NCI-H1048 (cell line): Measurements from ENCODE around the gene CXXC5.

ENCODE experiments used
- DNase-seq: peaks from one replicate; lab custom pipeline; 2025; lab: John Stamatoyannopoulos, UW

Gene CXXC5

GRCh38 chr5:139651853-139652787 is 4.0 kb downstream of the CXXC5 start:
- DNase-seq = no peak

DNA sequence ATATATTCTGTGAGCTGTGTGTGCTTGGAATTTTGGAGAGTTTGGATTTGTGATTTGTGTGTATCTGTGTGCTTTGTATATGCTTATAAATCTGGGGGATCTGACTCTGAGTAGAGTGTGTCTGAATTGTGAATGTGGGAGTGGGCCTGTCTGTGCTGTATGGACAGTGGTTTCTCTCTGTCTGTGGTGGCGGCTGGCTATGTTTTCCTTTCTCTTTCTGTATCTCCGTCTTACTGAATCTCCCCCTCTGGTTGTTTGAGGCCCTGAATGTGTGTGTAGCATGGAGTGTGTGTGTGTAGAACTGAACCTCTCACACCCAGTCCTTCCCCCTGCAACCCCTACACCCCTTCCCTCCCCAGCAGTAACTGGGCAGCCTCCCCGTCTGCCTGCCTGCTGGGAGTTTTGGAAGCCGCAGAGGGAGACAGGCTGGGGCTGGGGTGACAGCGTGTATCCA is 4.7 kb downstream of the CXXC5 start:
- DNase-seq = no peak

DNA sequence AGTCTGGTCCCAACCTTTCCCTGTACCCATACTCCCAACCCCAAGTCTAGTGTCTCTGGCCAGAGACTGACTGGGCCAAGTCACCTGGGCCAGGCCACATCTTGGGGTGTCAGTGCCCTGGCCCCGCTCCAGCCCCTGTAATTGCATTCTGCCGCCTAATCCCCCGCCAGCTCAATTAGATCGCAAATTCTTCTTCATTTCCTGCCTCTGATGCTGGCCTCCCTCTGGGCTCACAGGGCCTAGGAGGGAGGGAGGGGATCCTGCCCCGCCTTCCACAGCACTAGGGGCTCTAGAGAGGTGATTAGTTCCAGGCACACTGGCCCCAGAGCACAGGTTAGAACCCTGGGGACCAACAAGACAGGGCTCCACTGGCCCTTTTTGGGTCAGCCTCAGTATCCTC is 5.5 kb downstream of the CXXC5 start:
- DNase-seq = no peak

GRCh38 chr5:139654464-139654863 is 6.3 kb downstream of the CXXC5 start:
- DNase-seq = no peak

GRCh38 chr5:139654871-139655491 is 6.8 kb downstream of the CXXC5 start:
- no peak for DNase-seq

- no peak for DNase-seq
Observed at GRCh38 chr5:139655727-139656271, 7.7 kb downstream of the CXXC5 start.

GRCh38 chr5:139657363-139658321 is 9.5 kb downstream of the CXXC5 start:
- no peak for DNase-seq

GRCh38 chr5:139658501-139658927 is 10.4 kb downstream of the CXXC5 start:
- DNase-seq = no peak

DNA sequence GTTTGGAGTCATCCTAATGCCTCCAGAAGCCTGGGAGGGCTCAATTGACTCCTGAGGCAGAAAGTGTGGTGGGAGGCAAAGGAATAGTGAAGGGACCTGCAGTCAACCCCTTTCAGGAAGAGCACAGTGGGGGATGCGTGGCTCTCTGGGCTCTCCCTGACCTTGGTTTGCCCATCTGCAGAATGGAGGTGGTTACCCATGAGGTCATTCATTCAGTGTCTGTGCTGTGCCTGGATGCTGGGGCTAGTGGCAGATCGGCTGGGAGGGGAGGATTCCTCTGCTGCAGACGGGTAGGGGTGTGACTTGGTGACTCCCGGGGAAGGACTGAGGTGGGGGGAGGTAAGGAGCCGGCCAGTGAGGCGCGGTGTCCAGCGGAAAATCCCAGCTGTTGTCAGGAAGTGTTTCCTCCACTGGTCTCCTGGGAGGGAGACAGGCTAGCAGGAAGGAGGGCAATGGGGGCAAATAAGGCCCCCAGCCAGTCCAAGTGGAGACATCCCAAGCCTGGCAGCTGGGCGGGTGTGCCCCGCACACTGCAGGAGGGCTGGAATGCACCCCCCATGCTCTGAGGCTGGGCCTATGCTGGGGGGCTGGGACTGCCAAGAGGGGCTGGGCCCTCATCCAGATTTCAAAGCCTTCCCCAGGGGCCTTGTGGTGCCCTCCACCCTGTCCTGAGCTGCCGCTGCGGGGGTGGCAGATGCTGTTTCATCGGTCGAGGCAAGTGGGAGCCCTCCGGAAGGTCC is 10.9 kb downstream of the CXXC5 start:
- DNase-seq = no peak

GRCh38 chr5:139659695-139660101 is 11.5 kb downstream of the CXXC5 start:
- DNase-seq = no peak

GRCh38 chr5:139660105-139660922 is 12.2 kb downstream of the CXXC5 start:
- DNase-seq = no peak

DNA sequence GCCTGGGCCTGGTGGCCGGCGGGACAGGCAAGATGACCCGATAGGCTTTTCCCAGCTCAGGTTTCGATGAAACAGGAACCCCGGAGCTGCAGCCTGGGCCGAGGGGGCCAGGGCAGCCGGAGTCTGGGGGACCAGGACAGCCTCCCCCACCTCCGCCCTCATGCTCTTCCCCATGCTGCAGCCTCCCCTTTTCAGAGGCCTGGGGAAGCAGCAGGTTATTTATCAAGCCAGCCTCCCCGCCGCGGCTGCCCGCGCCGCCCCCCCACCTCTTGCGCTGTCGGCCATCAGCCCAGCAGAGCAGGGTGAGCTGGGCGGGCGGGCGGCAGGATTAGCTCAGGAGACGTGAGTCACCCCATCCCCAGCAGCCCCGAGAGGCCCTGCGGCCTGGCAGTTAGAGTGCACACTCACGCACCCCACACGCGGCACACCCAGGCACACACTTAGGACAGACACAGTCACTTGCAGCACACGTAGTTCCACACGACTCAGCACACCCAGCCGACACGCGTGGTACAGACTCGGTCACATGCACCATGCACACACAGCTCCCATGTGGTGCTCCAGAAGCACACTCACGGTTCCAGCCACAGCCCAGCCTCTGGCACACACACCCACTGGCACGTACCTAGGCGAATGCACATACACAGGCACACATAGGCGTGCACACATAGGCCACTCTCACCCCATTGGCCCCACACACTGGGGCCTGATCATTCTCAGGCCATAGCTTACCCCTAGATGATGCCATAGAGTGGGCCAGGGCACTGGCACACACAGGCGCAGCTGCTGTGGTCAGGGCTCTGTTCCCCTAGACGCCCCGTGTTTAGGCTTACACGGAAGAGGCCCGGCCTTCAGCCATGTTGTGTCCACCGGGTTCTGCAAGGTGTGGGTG is 13.0 kb downstream of the CXXC5 start:
- no peak for DNase-seq

DNA sequence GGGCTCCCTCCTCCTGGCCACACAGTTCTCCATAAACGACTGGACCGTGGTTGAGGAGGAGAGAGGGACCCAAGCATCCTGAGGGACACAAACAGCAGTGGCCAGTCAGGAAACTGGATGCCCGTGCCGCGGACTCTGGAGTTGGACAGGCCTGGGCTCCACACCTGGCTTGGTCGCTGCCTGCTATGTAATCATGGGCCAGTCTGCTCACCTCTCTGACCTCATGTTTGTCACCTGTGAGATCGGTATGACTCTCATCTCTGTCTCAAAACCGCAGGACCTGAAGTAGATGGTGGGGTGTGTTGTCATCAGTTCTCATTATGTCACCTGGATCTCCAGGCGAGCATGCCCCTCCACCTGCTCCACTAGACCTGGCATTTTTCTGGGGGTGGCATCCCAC is 14.5 kb downstream of the CXXC5 start:
- no peak for DNase-seq

DNA sequence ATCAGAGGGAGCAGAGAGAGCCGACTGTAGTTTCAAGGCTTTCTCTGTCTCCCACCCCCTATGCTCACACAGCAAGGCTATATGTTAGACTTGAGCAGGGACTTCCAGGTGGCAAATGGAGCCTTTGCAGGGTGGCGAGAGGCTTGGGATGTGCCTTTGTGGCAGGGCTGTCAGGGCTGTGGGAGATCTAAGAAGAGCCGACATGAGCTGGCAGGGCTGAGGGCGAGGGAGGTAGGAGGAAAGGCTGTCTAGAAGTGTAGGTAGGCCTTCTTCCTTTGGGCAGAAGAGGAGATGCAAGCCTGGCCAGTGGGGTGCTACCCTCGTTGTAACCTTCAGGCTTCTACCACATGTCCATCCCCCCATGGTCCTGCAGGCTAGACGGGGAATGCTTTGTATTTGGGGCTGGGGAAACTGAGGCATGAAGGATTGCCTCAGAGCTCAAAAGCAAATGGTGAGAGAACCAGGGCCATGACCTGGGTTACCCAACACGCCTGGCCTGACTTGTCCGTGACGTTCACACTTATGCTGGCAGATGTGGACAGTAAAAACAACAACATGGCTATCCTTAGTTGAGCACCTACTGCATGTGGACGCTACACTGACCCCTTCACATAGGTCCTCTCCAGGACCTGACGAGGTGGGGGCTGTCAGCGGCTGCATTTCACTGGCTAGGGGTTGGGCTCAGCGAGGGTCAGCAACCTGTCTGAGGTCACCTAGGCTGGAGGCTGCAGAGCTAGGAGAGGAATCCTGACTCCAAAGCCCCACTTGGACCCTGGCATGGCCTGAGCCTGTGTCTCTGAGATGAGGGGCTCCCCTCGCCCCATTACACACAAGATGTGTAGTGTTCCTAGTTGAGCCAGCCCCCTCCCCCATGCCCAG is 15.3 kb downstream of the CXXC5 start:
- no peak for DNase-seq

DNA sequence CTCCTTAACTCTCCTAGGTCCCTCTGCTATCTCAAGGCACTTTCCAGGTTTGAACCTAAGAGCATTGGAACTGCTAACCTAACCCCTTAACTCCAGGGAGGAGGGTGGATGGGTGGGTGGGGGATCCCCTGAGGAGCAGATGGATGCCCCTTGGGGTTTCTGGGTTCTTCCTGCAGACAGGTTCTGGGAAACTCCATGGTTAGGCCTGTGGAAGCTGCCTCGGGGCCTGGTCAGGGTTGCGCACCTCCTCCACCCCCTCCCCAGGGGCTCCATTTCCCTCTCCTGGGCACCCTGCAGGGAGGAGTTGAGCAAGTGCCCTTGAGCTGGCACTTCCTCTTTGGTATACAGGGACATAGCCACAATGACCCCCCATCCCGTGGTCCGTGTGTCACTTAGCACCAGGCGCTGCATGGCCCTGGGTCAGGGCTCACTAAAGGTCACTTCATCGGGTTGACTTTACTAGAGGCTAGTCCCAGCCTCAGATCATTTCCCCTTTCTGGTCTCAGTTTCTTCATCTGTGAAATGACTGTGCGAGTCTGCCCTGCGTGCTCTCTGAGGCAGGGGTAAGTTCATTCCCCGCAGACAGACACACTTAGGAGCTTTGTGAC is 16.0 kb downstream of the CXXC5 start:
- DNase-seq = no peak

GRCh38 chr5:139664727-139665351 is 16.7 kb downstream of the CXXC5 start:
- DNase-seq = no peak

DNA sequence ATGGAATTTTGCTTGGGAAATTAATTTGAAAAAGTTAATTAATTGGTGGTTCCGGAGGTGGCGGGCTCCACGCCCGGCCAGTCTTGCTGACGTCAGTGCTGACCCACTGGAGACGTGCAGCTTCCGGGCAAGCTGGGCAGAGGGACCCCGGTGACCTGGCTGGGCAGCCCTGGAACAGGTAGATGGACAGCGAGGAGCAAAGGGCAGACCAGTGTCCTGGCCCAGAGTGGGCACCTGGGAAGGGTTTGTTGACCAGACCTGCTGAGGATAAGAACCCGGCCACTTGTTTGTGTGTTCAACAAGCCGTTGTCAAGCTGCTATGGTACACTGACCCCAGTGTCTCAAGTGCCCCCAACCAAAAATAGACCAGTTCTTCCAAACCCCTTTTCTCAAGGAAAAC is 17.5 kb downstream of the CXXC5 start:
- DNase-seq = no peak
